ENCODE measurements around the gene AHNAK.
"Not testable (repeated sequence)": the region's sequence is repeated elsewhere in the genome, so short reads cannot be mapped to it uniquely, and the experiment has no call there.

Gene AHNAK

DNA sequence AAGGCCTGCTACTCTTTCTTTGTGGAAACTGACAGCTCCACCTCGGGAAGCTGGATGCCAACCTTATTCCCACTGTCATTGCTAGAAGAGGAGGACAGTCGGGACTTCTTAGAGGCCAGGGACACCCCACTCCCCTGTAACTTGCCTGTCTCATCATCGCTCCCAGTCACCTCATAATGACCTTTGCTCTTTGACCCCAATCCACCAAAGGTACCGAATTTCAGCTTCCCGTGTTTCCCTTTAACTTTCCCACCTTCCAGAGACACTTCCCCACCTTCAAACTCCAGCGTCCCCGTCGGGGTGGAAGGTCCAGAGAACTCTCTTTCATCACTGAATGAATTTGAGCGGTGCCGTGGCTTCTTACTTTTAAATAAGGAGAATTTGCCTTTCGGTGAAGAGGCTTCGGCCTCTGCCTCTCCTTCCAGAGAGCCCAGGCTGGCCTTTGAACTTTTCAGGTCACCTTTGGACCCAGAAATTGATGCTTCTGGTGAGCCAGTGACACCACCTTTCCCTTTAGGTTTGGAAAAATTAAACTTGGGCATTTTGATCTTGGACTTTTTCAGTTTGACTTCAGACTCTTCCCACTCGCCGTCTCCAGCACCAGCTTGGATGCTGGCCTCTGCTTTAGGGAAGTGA, 29.8 kb downstream of the AHNAK start:
- no peak for DNase-seq (ENCODE audit: low spot score)

DNA sequence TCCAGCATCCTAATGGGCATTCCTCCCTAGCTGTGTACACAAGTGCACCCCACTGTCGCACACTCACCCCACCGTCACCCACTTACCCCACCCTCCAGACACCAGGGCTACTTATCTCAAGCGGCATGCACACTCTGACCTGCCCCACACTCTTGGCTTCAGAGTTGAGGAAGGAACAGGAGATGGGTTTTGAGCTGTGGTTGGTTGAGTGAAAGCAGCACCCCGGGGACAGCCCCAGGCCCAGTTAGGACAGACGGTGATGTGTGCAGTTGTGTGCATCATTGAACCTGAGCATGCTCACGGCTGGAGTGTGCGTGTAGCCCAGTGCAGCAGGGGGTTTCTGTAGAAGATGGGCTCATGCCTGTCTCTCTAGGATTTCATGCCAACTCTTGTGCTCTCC, 32.5 kb downstream of the AHNAK start:
- DNase-seq (ENCODE audit: low spot score): no peak

DNA sequence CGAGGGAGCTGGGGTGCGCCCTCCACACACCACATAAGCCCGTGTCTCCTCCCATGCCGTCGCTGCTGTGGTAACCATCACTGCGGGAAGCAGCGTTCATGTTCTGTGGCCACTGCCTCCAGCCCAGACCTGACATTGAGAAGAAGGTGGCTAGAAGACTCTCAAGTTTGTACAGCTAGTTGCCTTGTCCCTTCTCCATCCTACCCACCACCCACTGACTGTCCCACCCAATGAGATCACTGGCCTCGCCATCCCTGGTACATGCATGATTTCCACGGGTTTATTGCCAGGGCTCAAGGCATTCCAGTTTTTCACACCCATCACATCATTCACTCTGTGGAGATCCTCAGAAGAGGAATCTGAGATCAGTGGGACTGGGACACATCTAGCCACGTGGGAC, 33.0 kb downstream of the AHNAK start:
- no peak for DNase-seq (ENCODE audit: low spot score)

DNA sequence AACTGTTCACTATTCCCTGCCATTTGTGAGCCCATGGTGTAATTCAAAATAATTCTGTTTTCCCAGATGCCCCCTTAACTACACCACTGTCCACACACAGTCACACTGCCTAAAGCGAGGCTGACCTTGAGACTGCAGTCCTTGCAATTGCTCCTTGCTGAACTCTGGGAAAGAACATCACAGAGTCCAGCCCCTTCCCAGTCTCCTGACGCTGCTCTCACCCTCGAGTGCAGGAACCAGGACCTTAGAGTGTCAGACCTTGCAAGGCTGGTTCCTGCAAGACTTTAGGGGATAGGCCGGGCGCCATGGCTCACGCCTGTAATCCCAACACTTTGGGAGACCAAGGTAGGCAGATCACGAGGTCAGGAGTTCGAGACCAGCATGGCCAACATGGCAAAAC, 33.6 kb downstream of the AHNAK start:
- no peak for DNase-seq (ENCODE audit: low spot score)

DNA sequence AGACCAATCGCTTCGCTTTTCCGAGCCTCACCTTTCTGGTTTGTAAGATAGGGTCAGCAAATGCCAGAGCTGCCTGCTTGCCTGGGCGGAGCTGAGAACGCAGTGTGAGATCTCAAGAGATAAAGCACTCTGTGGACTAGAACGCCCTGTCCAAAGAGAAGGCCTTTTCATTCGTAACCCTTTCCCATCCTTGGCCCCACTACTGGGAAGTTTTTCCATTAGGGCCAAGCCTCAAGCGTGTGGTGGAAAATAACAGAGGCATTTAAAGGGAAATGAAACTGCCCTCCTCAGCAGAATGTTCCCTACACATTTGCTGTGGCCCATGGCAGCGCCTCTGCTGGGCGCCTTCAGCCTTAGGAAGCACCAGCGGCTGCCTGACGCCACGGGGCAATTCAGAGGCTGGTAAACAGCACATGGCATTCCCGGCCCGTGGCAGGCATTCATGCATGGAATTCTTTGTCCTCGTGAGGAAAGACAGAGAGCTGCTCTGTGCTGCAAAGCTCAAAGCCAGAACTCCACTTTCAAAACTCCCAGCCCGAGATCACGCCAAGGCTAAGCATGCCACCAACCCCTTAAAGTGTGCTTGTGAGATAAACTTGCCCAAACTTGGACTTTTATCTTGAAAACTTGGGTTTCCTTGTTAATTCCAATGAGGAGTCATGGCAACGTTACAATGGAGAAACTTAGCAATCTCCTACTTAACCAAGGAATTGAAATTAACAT, 38.1 kb downstream of the AHNAK start:
- DNase-seq (ENCODE audit: low spot score): peak; percentile 73

DNA sequence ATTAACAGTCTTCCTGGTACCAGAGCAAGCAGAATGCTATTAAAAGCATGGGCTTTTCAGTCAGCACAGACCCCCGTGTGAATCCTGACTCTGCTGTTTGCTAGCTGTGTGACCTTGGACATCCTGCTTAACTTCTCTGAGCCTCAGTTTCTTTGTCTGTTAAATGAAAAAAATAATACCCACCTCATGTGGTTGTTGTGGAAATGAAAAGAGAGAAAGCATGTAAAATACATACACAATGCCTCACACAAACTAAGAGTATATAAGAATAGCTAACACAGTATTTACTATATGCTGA, 39.5 kb downstream of the AHNAK start:
- no peak for DNase-seq (ENCODE audit: low spot score)

DNA sequence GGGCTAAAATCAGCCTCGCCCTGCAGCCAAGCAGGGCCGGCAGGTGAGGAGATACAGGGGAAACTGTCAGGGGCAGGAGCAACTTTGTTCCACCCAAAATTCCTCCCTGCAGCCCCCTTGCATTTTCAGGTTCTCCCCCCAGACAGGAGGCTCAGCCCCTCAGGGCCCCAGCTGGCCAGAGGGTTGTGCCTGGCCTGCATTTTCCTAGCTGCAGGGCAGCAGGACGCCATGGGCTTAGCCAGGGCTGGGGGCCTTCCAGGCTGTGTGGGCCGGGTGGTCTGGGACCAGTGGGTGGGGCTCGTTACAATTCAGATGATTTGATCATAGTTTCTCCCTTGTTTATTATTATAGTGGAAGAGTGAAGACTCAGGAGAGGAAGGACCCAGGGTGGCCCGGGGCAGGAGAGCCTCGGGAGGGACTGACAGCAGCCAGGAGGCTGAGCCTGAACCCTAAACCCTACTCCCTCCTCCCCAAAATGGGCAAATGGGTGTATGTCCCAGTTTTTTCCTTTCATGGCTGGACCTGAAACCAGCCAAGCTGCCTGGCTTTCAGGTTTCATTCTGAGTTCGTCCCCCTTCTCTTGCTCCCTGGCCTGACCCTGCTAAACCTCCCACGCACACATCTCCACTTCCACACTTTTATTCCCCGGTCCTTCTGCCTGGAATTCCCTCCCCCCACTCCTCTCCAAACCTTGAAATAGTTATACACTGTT, 40.0 kb downstream of the AHNAK start:
- DNase-seq (ENCODE audit: low spot score): no peak

DNA sequence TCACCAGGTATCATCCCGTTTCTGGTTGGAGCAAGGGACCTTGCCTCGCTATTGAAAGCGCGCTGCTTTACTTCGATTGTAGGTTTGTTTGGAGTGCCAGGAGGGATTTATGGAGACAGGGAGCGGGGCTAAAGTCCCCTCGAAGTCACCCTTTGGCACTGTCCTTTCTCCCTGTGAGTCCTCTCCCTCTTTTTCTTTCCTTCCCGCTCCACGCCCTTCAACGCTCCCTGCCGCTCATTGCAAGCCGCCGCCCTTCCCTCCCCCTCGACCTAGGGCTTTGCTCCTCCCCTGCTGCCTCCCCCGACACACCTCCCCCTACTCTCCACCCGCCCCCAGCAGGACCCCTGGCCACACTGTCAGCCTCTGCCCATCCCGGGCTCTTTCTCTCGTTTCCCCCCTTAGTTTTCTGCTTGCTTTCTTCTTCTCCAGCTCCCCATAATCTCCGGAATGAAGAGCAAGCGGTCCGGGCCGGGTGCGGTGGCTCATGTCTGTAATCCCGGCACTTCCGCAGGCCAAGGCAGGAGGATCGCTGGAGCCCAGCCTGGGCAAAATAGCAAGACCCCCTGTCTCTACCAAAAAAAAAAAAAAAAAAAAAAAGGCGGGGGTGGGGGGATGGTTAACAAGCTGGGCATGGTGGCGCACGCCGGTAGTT, 41.0 kb downstream of the AHNAK start:
- DNase-seq (ENCODE audit: low spot score): no peak

DNA sequence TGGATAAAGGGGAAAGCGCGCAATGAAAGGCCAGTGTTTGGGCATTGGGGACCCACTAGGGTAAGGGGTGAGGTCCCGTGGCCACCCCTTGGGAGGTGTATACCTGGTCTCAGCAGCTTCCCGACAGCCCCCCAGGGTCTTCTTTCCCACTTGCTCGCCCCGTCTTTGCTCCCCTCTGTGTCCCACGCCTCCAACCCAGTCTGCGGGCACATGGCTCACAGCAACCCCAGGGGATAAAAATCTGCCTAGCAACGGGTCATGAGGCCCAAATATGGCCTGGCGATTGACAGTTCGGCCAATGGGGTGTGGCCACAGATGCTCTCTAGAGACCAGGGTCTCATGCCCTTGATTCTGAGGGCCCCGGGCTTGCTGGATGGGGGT, 41.6 kb downstream of the AHNAK start:
- DNase-seq (ENCODE audit: low spot score): no peak

DNA sequence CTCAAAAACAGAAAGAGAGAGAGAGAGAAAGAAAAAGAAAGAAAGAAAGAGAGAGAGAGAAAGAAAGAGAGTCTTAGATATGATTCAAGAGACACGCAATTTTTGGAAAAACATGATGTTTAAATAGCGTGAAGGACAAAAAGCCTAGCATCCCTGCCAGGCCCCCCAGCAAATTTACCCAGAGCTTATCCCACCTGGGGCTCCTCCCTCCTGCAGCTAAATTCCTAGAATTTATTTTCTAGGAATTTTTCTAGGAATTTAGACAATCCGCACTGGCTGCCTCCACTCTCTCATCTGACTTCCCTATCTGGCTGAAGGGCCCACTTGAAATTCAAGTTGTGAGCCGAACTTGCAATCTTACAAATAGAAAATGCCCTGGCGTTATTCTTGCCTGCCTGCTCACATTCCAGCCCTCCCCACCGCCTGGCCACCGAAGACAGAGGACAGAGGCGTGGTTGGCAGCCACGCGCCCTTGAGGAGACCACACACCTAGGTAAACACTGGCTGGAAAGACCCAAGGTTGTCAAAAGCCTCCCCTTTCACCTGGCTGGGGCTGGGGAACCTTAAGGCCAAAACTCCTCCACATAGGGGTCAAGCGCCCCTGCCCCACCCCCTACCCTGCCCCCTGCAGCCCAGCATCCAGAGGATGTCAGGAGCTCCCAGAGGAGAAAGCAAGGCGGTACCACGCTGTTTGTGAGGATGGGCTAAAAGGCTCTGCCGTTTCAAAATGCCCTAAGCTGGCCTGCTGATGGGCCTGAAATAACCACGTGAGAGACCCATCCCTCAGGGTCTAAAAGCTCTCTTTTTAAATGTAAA, 42.2 kb downstream of the AHNAK start:
- no peak for DNase-seq (ENCODE audit: low spot score)

DNA sequence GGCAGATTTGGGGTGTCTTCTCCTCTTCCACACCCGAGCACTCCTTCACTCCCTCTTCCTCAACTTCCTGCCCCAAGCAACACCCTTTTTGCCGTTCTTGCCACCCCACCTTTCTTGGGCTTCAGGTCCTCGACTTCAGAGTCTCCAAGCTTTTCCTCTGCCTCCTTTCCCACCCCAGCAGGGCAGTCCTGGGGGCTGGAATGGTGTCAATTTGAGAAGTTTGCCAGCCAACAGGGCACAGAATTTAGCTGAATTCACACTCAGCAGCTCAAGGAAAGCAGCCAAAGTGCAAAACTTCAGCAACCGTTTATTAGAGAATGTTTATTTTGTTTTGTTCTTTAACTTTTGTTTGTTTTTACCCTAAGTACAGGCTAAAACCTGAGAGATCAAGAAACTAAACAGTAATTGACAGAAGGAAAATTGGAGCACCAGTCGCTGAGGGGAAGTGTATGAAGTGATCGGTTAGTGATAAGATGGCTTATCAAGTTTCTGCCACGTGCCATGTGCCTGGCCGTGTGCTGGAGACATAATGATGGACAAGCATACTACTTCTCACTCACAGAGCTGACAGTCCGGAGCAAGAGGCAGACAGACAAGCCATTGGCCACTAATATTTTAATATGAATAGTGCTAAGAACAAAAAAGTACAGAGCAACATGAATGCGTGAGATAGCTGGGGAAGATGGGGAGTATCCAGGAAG, 44.4 kb downstream of the AHNAK start:
- DNase-seq (ENCODE audit: low spot score): no peak

DNA sequence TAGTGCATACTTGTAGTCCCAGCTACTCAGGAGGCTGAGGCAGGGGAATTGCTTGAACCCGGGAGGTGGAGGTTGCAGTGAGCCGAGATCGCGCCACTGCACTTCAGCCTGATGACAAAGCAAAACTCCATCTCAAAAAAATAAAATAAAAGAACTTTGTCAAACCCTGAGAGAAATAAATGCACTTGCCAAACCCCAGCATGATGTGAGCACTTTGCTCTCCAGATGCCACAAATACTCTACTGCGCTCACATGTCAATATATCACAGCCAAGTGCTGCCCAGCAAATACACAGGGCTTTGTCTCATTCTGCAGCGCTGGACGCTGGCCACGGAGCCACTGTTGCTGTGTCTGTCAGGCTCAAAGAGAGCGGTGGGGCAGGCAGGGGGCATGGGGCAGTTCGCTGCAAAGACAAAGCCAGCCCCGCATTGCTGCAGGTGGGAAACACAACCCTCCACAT, 45.1 kb downstream of the AHNAK start:
- DNase-seq (ENCODE audit: low spot score): no peak

DNA sequence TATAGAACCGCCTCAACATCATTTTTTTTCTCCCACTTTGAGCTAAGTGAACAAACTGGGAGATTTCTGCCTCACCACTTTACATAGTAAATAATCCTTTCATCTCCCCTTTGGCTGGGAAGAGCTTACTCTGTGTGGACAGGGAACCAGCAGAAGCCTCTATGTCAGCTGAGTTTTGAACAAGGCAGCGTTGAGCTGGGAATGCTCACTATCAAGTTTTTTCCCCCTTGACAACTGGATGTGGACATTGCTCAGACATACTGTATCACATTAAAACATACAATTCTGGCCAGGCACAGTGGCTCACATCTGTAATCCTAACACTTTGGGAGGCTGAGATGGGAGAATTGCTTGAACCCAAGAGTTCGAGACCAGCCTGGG, 46.0 kb downstream of the AHNAK start:
- no peak for DNase-seq (ENCODE audit: low spot score)

DNA sequence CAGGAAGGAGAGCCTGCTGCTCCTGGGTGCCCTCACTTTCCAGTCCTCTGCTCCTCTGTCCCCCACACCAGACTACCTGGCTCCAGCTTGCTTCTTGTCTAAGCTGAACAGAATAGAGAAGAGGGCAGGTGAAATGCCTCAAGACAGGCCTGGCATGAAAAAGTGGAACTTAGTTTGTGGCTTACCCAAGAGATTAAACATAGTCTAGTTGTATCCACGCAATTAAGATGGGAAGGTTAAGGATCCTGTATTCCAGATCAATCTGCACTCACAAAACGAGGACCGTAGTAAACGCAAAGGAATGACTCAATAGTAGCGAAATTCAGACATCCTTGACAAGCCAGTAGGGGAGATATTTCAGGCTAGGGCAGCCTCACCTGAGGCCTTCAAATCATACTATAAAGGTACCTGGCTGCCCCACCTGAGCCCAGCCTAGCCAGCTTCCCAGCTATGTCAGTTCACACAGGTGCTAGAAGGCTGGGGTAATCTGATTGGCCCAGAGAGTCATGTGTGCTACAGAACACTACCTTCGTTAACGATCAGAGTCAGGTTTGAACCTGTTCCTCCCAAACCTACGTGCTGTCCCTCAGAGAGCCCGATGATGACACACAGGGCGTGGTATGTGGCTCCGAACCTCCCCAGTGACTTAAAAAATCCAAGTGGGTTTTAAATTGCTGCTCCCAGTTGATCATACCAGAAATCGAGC, 46.5 kb downstream of the AHNAK start:
- no peak for DNase-seq (ENCODE audit: low spot score)

DNA sequence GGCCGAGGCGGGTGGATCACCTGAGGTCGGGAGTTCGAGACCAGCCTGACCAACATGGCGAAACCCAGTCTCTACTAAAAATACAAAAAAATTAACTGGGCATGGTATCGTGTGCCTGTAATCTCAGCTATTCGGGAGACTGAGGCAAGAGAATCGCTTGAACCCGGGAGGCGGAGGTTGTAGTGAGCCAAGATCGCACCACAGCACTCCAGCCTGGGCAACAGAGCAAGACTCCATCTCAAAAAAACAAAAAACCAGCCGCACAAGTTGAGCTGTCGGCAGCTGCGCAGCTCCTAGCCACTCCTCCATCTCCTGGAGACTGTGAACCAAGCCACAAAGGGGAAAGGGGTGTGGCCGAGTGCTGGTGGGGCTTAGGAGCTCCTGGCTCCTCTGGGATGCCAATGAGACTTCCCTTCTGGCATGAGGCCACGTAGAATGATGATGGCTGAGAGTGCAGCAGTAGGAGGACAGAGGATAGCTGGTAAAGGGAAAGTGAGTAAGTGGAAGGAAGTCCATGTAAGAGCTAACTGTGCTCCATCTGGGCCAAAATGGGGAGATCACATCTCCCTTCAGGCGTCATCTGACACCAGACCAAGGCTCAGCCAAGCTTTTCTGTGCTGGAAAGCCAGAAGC, 47.2 kb downstream of the AHNAK start:
- DNase-seq (ENCODE audit: low spot score): not testable (repeated sequence)

DNA sequence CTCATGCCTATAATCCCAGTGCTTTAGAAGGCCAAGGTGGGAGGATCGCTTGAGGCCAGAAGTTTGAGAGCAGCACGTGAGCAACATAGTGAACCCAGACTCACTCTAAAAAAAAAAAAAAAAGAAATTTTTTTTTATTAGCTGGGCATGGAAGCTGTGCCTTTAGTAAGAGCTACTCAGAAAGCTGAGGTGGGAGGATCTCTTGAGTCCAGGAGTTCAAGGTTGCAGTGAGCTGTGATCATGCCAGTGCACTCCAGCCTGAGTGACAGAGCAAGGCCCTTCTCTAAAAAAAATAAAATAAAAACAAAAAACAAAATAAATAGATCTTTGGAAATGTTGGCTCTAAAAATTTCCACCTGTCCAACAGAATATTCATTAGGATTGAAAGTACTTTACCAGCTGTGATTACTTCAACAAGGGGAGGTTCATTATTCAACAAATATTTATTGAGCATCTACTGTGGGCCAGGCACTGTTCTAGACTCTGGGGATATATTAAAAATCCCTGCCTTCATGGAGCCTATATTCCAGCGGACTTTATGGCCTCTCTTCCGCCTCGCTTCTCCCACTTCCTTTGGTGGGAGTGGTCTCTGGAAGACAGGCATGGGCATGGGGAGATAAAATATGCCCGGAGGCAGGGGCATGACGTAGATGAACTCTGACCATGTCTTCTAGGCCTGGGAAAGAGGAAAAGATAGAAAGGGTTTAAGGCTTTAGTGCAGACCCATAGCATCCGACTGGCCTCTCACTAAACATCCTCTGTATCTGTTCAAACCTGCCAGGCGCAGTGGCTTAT, 47.9 kb downstream of the AHNAK start:
- no peak for DNase-seq (ENCODE audit: low spot score)

DNA sequence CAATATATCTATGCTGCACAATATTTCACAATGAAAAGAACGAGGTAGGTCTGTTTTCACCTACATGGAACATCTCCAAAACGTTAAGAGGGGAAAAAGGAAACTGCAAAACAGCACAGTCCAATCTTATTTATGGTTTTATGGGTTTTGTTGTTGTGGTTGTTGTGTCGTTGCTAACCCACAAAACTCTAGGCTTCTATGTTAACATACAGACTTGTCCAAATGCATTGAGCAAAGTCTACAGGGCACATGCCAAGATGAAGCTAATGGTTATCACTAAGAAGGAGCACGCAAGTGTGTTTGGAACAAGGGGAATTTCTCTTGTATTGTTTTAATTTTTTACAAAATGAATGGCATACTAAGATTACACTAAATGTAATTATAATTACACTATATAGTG, 48.6 kb downstream of the AHNAK start:
- DNase-seq (ENCODE audit: low spot score): no peak

DNA sequence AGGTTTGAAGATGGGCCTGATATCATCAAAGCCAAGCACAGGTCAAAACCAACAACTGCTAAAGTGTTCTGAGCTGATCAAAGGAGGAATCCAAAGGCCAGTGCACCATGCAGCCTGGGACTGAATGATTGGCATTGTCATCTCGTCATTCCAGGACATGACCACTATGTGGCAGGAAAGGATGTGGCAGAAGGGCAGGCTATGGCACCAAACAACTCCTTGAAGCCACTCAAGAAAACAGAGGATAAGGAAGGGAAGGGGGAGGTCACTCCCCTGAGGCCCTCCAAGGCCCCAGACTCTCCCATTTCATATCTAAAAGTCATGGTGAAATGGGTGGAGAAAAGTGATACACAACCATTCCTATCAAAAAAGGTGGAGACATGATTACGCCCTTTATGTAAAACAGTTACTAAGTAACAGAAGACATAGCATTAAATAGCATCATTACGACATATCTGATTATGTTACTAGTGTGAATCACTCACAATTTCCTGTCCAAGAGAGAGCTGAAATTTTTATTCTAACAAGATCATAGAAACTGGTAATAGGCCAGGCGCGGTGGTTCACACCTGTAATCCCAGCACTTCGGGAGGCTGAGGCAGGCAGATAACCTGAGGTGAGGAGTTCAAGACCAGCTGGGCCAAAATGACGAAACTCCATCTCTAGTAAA, 49.3 kb downstream of the AHNAK start:
- peak; percentile 52 for DNase-seq (ENCODE audit: low spot score)

DNA sequence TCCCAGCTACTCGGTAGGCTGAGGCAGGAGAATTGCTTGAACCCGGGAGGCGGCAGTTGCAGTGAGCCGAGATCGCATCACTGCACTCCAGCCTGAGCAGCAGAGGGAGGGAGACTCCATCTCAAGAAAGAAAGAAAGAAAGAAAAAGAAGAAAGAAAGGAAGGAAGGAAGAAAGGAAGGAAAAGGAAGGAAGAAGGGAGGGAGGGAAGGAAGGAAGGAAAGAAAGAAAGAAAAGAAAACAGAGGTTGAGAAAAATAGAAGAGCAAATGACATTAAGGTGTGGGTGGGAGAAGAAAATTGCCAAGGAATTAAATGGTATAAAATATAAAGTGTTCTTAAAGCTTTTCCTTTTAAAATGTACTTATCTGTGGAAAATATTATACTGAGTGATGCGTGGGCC, 49.9 kb downstream of the AHNAK start:
- DNase-seq (ENCODE audit: low spot score): no peak

All from HuH-7.5 (cell line).